A549 (cell line): ENCODE data around the gene NANS.

Source experiments
- POLR2A ChIP-seq: IDR thresholded peaks from 2 replicates; pipeline ENCODE4 v1.6.1; 2012; ENCODE audit warnings: mild to moderate bottlenecking, low read length
- TF ChIP-seq, protein P1 (sequence below): fragments of >200 bp; sonication (Bioruptor Twin); formaldehyde crosslinking; IDR thresholded peaks from 3 replicates; pipeline ENCODE4 v1.5.1; 2016

DNA sequence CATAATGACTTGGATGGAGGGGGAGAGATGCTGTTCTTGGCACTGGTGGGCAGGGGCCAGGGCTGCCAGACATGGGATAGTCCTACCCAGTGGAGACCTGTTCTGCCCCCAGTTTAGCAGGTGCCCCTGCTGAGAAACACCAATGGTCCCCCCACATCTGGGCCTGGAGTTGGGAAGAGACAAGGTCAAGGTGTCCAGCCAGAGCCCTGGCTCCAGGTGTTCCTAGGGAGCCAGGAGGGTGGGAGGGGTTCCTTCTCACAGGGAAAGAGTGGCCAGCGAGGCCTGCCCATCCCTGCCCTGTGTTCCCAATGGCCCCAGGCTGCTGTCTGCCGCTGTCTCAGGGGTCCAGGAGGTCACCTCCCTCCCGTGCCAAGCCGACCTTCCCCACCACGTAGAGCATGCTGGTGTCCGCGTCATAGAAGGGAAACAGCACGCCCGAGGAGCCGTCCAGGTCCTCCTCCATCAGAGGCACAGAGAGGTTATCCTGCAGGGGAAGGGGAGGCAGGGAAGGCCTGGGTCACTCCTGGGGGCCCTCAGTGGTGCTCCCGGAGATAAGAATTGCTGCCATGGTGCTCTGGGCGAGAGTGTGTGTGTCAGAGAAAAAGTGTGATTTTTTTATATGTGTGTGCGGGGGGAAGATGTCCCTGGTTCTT lies 74.2 kb downstream of the NANS start:
- TF ChIP-seq, protein P1, sequence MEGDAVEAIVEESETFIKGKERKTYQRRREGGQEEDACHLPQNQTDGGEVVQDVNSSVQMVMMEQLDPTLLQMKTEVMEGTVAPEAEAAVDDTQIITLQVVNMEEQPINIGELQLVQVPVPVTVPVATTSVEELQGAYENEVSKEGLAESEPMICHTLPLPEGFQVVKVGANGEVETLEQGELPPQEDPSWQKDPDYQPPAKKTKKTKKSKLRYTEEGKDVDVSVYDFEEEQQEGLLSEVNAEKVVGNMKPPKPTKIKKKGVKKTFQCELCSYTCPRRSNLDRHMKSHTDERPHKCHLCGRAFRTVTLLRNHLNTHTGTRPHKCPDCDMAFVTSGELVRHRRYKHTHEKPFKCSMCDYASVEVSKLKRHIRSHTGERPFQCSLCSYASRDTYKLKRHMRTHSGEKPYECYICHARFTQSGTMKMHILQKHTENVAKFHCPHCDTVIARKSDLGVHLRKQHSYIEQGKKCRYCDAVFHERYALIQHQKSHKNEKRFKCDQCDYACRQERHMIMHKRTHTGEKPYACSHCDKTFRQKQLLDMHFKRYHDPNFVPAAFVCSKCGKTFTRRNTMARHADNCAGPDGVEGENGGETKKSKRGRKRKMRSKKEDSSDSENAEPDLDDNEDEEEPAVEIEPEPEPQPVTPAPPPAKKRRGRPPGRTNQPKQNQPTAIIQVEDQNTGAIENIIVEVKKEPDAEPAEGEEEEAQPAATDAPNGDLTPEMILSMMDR = no peak
- no peak for TF ChIP-seq POLR2A
